Measurements from ENCODE around the gene CAMK1. TPM values are rescaled to one million over a fixed set of nuclear protein-coding genes. Genes with fewer than 3 reads are reported as not detected.

The CAMK1 gene
- total RNA-seq, 2 experiments from 2014 or later: 31.7 to 57.7 TPM

- H3K27ac Mint-ChIP-seq: peak overlapping the region; percentile 99
- no peaks in the 10 kb centered on the region for H3K9me3 Mint-ChIP-seq (ENCODE audit: low read depth)
- CTCF ChIA-PET: interaction anchor here (1.0 to 4.0 kb wide), 4 partner anchors 15 to 124 kb away, joined by 3 to 24 read pairs (median 4); partner anchors contain the start of genes ARPC4 and TADA3
- ATAC-seq (no peak), DNase-seq (no peak)
- H3K36me3 Mint-ChIP-seq: peaks cover 53% of the 10 kb centered on the region
- H3K4me3 Mint-ChIP-seq: no peak overlapping the region
- peaks cover 54% of the 10 kb centered on the region for H3K4me1 Mint-ChIP-seq
- H3K27me3 Mint-ChIP-seq: no peaks in the 10 kb centered on the region
Observed at GRCh38 chr3:9806688-9807589, 37.2 kb upstream of the CAMK1 start.

GRCh38 chr3:9806137-9806536 is 36.4 kb upstream of the CAMK1 start:
- H3K9me3 Mint-ChIP-seq (ENCODE audit: low read depth): no peaks in the 10 kb centered on the region
- H3K27me3 Mint-ChIP-seq: no peaks in the 10 kb centered on the region
- DNase-seq (no peak), ATAC-seq (no peak)
- peaks cover 52% of the 10 kb centered on the region for H3K36me3 Mint-ChIP-seq
- CTCF ChIA-PET: interaction anchor here (0.7 to 4.0 kb wide), 4 partner anchors 10 to 78 kb away, joined by 3 to 24 read pairs (median 6); partner anchors contain the start of genes ARPC4 and TADA3
- H3K4me3 Mint-ChIP-seq: no peak overlapping the region
- H3K4me1 Mint-ChIP-seq: peaks cover 52% of the 10 kb centered on the region
- H3K27ac Mint-ChIP-seq: peak overlapping the region; percentile 18

- CTCF ChIA-PET: interaction anchor here (0.6 to 2.9 kb wide), 3 partner anchors 9 to 78 kb away, joined by 3 to 11 read pairs (median 9); partner anchors contain the start of genes ARPC4 and TADA3
- Mint-ChIP-seq H3K27ac (no peak overlapping the region), H3K4me3 (no peak overlapping the region), H3K27me3 (no peaks in the 10 kb centered on the region), H3K4me1 (peaks cover 46% of the 10 kb centered on the region), H3K9me3 (ENCODE audit: low read depth) (no peaks in the 10 kb centered on the region), H3K36me3 (peaks cover 60% of the 10 kb centered on the region)
- ATAC-seq (no peak), DNase-seq (no peak)
Observed at GRCh38 chr3:9804996-9805395, 35.2 kb upstream of the CAMK1 start.

GRCh38 chr3:9803494-9803893 is 33.7 kb upstream of the CAMK1 start:
- CTCF ChIA-PET: interaction anchor here (1.0 to 2.9 kb wide), 3 partner anchors 10 to 77 kb away, joined by 3 to 11 read pairs (median 4); partner anchors contain the start of genes ARPC4 and TADA3
- Mint-ChIP-seq H3K27ac (no peak overlapping the region), H3K27me3 (no peaks in the 10 kb centered on the region), H3K36me3 (peaks cover 63% of the 10 kb centered on the region), H3K4me1 (peaks cover 33% of the 10 kb centered on the region), H3K9me3 (ENCODE audit: low read depth) (no peaks in the 10 kb centered on the region), H3K4me3 (no peak overlapping the region)
- ATAC-seq (no peak), DNase-seq (no peak)

- CTCF ChIA-PET: interaction anchor here (0.7 kb wide), 1 partner anchor 36 kb away, joined by 3 read pairs; no protein-coding TSS in a partner anchor
Observed at GRCh38 chr3:9800529-9800928, 30.8 kb upstream of the CAMK1 start.

GRCh38 chr3:9797196-9797945 is 27.6 kb upstream of the CAMK1 start:
- DNase-seq (no peak), ATAC-seq (no peak)
- no peak overlapping the region for H3K4me3 Mint-ChIP-seq
- H3K36me3 Mint-ChIP-seq: peaks cover 61% of the 10 kb centered on the region
- CTCF ChIA-PET: interaction anchor here (2.3 kb wide), 1 partner anchor 8 kb away, joined by 9 read pairs; no protein-coding TSS in a partner anchor
- H3K27me3 Mint-ChIP-seq: no peaks in the 10 kb centered on the region
- H3K9me3 Mint-ChIP-seq (ENCODE audit: low read depth): no peaks in the 10 kb centered on the region
- peaks cover 29% of the 10 kb centered on the region for H3K4me1 Mint-ChIP-seq
- H3K27ac Mint-ChIP-seq: no peak overlapping the region

More at GRCh38 chr3:9800529-9800928, 30.8 kb upstream of the CAMK1 start:
- no peaks in the 10 kb centered on the region for H3K27me3 Mint-ChIP-seq
- DNase-seq (no peak), ATAC-seq (no peak)
- H3K9me3 Mint-ChIP-seq (ENCODE audit: low read depth): no peaks in the 10 kb centered on the region
- H3K4me1 Mint-ChIP-seq: peaks cover 22% of the 10 kb centered on the region
- peaks cover 69% of the 10 kb centered on the region for H3K36me3 Mint-ChIP-seq
- no peak overlapping the region for H3K27ac Mint-ChIP-seq
- H3K4me3 Mint-ChIP-seq: no peak overlapping the region

GRCh38 chr3:9795207-9795606 is 25.5 kb upstream of the CAMK1 start:
- Mint-ChIP-seq H3K27me3 (no peaks in the 10 kb centered on the region), H3K4me3 (peak overlapping the region; percentile 28)

GRCh38 chr3:9794400-9794799 is 24.7 kb upstream of the CAMK1 start:
- Mint-ChIP-seq H3K4me3 (peak overlapping the region; percentile 97), H3K36me3 (peaks cover 53% of the 10 kb centered on the region), H3K27me3 (no peaks in the 10 kb centered on the region), H3K4me1 (peaks cover 49% of the 10 kb centered on the region), H3K27ac (peak overlapping the region; percentile 81), H3K9me3 (ENCODE audit: low read depth) (no peaks in the 10 kb centered on the region)
- no peak for ATAC-seq
- CTCF ChIA-PET: interaction anchor here (1.2 to 2.7 kb wide), 5 partner anchors 10 to 62 kb away, joined by 3 to 12 read pairs (median 10); partner anchors contain the start of gene BRPF1
- DNase-seq: no peak

More at GRCh38 chr3:9795207-9795606, 25.5 kb upstream of the CAMK1 start:
- ATAC-seq: no peak
- H3K27ac Mint-ChIP-seq: peak overlapping the region; percentile 81
- peaks cover 54% of the 10 kb centered on the region for H3K36me3 Mint-ChIP-seq
- CTCF ChIA-PET: interaction anchor here (1.2 to 2.3 kb wide), 2 partner anchors 10 to 24 kb away, joined by 3 to 9 read pairs; no protein-coding TSS in a partner anchor
- no peak for DNase-seq
- H3K4me1 Mint-ChIP-seq: peaks cover 46% of the 10 kb centered on the region
- no peaks in the 10 kb centered on the region for H3K9me3 Mint-ChIP-seq (ENCODE audit: low read depth)

GRCh38 chr3:9793161-9793781 is 23.5 kb upstream of the CAMK1 start:
- CTCF ChIA-PET: interaction anchor here (0.6 to 3.1 kb wide), 13 partner anchors 11 to 528 kb away, joined by 3 to 24 read pairs (median 7); partner anchors contain the start of genes BRPF1, CRELD1, OGG1 and SEC13
- Mint-ChIP-seq H3K9me3 (ENCODE audit: low read depth) (no peaks in the 10 kb centered on the region), H3K4me3 (peak overlapping the region; percentile 97), H3K27ac (peak overlapping the region; percentile 100), H3K36me3 (peaks cover 54% of the 10 kb centered on the region), H3K4me1 (peaks cover 49% of the 10 kb centered on the region), H3K27me3 (no peaks in the 10 kb centered on the region)
- peak; percentile 69 for DNase-seq
- peak; percentile 20 for ATAC-seq

- peaks cover 52% of the 10 kb centered on the region for H3K4me1 Mint-ChIP-seq
- peak within 1 kb of the TSS; percentile 97 for H3K4me3 Mint-ChIP-seq
- ATAC-seq: peak; percentile 88
- peak within 1 kb of the TSS; percentile 100 for H3K27ac Mint-ChIP-seq
- peak; percentile 96 for DNase-seq
- H3K27me3 Mint-ChIP-seq: no peaks in the 10 kb centered on the region
- peaks cover 51% of the 10 kb centered on the region for H3K36me3 Mint-ChIP-seq
- no peaks in the 10 kb centered on the region for H3K9me3 Mint-ChIP-seq (ENCODE audit: low read depth)
- CTCF ChIA-PET: interaction anchor here (0.6 to 3.1 kb wide), 13 partner anchors 10 to 529 kb away, joined by 3 to 24 read pairs (median 7); partner anchors contain the start of genes BRPF1, CRELD1, OGG1 and SEC13
Observed at GRCh38 chr3:9792405-9793160, 22.8 kb upstream of the CAMK1 start, which contains the start of the genes ARPC4 and TADA3. Gene ARPC4 (plus strand): TSS chr3:9793082. CDS start chr3:9793122, 40 bp downstream. Gene TADA3 (minus strand): TSS chr3:9792473. CDS start chr3:9791466, 1,007 bp downstream.

GRCh38 chr3:9791790-9792404 is 22.1 kb upstream of the CAMK1 start:
- DNase-seq (no peak), ATAC-seq (no peak)
- H3K4me1 Mint-ChIP-seq: peaks cover 51% of the 10 kb centered on the region
- H3K36me3 Mint-ChIP-seq: peaks cover 47% of the 10 kb centered on the region
- no peaks in the 10 kb centered on the region for H3K27me3 Mint-ChIP-seq
- peak overlapping the region; percentile 97 for H3K4me3 Mint-ChIP-seq
- H3K27ac Mint-ChIP-seq: peak overlapping the region; percentile 100
- H3K9me3 Mint-ChIP-seq (ENCODE audit: low read depth): no peaks in the 10 kb centered on the region
- CTCF ChIA-PET: interaction anchor here (1.0 to 3.1 kb wide), 8 partner anchors 10 to 530 kb away, joined by 4 to 24 read pairs (median 8); partner anchors contain the start of genes BRPF1, OGG1, SEC13 and TTLL3
